ENCODE measurements around the gene UBE2C.

DNA sequence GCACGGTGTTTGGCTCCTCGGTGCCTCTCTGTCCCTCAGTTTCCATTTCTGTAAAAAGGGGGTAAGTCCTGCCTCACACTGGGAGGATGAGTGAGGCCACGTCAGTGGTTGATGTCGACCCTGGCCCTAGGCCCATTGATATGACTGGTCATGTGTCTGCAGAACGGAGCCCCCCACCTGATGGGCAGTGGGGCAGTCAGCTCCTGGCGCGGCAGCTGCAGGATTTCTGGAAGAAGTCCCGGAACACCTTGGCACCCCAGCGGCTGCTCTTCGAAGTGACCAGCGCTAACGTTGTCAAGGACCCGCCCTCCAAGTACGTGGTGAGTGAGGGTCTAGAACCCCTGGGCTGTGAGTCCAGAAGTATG, 22.3 kb downstream of the UBE2C start:
- TF ChIP-seq, protein P1, sequence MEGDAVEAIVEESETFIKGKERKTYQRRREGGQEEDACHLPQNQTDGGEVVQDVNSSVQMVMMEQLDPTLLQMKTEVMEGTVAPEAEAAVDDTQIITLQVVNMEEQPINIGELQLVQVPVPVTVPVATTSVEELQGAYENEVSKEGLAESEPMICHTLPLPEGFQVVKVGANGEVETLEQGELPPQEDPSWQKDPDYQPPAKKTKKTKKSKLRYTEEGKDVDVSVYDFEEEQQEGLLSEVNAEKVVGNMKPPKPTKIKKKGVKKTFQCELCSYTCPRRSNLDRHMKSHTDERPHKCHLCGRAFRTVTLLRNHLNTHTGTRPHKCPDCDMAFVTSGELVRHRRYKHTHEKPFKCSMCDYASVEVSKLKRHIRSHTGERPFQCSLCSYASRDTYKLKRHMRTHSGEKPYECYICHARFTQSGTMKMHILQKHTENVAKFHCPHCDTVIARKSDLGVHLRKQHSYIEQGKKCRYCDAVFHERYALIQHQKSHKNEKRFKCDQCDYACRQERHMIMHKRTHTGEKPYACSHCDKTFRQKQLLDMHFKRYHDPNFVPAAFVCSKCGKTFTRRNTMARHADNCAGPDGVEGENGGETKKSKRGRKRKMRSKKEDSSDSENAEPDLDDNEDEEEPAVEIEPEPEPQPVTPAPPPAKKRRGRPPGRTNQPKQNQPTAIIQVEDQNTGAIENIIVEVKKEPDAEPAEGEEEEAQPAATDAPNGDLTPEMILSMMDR (IDR thresholded peaks at IDR 0.05; ENCODE audit: poor library complexity, severe bottlenecking): no peak
- TF ChIP-seq EZH2 (IDR thresholded peaks at IDR 0.05; ENCODE audit: borderline replicate concordance, insufficient read depth, low read length, poor library complexity, severe bottlenecking) (no peak), TAF1 (IDR thresholded peaks at IDR 0.05; ENCODE audit: low read depth) (no peak), SMC3 (conservative IDR thresholded peaks at IDR 0.05; ENCODE audit: poor library complexity) (no peak), RAD21 (conservative IDR thresholded peaks at IDR 0.05) (no peak), POLR2AphosphoS5 (IDR thresholded peaks at IDR 0.05) (no peak), REST (IDR thresholded peaks at IDR 0.05; ENCODE audit: borderline replicate concordance) (no peak), MXI1 (conservative IDR thresholded peaks at IDR 0.05; ENCODE audit: poor library complexity, severe bottlenecking) (no peak), EP300 (conservative IDR thresholded peaks at IDR 0.05; ENCODE audit: poor library complexity, severe bottlenecking) (no peak)

Measured in neural cell (in vitro differentiated cells).